Measurements from ENCODE around the gene OCA2.

OCA2 gene

DNA sequence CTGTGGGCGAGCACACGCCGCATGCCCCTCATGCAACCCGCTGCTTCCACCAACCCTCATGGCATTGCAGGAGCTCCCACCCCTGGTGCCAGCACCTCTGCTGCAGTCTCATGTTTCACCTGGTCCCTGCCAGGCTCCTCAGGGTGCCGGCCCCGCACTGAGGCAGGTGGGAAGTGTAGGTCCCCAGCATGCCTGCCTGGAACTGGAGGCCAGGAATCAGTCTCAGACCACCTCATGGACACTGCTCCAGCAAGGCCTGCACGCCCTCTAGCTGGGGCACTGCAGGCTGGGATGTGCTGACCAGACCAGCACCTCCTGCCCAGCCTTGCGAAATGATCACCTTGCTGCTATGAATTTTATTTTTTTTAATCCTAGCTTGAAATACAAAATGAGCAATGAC is 39.1 kb downstream of the OCA2 start:
- H3K36me3 ChIP-seq (ENCODE audit: insufficient read depth, low read length) = no peaks in the 10 kb centered on the region
- H3K27ac ChIP-seq (ENCODE audit: low read depth, low read length) = no peak overlapping the region
- 94% methylated on average over 8 of the region's 8 CpGs for WGBS
- no peak overlapping the region for H3K4me3 ChIP-seq (ENCODE audit: low read length)
- peaks cover 10% of the 10 kb centered on the region; the same call in 1 of the 2 replicates for H3K9me3 ChIP-seq (ENCODE audit: insufficient read depth, low read depth, low read length)
- no peak overlapping the region for H3K9ac ChIP-seq (ENCODE audit: low read depth, low read length)
- no peaks in the 10 kb centered on the region for H3K27me3 ChIP-seq (ENCODE audit: insufficient read depth, low read length)
- no peaks in the 10 kb centered on the region for H3K4me1 ChIP-seq (ENCODE audit: insufficient read depth, low read length)

DNA sequence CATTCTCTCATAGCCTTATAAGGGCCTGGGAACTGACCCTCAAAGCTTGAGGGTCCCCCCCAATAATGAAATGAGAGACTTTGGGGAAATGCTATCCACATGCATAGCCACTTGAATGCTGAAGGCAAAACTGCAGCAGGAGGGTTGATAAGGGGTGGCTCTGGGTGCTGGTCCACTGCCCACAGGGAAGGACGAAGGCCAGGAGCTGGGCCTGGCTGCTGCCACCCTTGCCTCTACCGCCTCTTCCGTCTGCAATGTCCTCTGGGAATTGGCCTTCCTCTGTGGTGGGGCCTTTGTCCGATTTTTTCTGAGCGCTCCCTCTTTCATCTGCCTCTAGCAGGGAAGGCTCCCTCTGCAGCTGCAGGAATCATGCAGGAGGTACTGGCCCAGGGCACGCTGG is 41.0 kb downstream of the OCA2 start:
- Histone ChIP-seq H3K9me3 (ENCODE audit: insufficient read depth, low read depth, low read length) (peaks cover 8% of the 10 kb centered on the region; the same call in 1 of the 2 replicates), H3K4me3 (ENCODE audit: low read length) (no peak overlapping the region), H3K27ac (ENCODE audit: low read depth, low read length) (no peak overlapping the region), H3K36me3 (ENCODE audit: insufficient read depth, low read length) (no peaks in the 10 kb centered on the region), H3K27me3 (ENCODE audit: insufficient read depth, low read length) (no peaks in the 10 kb centered on the region), H3K9ac (ENCODE audit: low read depth, low read length) (no peak overlapping the region), H3K4me1 (ENCODE audit: insufficient read depth, low read length) (no peaks in the 10 kb centered on the region)
- 91% methylated on average over 6 of the region's 6 CpGs for WGBS

DNA sequence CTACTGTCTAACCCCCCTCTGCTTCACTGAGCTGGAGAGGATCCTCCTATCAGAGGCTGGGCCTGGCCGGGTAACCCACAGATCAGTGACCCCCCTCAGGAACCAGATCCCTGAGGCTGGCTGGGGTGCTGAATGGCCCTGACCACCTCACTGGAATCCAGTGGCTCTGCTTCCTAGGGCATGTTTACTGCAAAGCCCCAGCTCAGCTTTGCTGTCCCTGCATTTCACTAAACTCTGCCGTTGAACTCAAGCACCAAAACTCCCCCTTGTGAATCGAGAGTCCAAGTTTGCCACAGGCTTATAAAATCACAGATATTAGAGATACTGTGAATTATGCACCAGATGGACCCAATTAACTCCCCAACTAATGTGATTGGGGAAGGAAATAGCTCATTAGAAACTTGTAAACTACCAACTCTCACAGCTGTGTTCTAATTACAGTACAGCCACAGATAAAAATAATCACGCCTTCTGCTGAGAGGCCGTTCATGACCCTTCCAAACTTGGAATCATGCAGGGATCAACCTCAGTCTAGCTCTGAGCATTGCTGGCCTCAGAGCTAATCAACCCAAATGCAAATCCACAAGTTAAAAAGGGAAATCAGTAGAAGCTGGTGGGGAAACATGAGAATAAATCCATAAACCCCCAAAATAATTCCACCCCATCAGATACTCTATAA is 47.0 kb downstream of the OCA2 start:
- no peak overlapping the region for H3K27ac ChIP-seq (ENCODE audit: low read depth, low read length)
- H3K9ac ChIP-seq (ENCODE audit: low read depth, low read length) = no peak overlapping the region
- H3K36me3 ChIP-seq (ENCODE audit: insufficient read depth, low read length) = no peaks in the 10 kb centered on the region
- H3K9me3 ChIP-seq (ENCODE audit: insufficient read depth, low read depth, low read length) = peaks cover 8% of the 10 kb centered on the region; the same call in 1 of the 2 replicates
- H3K27me3 ChIP-seq (ENCODE audit: insufficient read depth, low read length) = no peaks in the 10 kb centered on the region
- H3K4me1 ChIP-seq (ENCODE audit: insufficient read depth, low read length) = no peaks in the 10 kb centered on the region
- 92% methylated on average over 5 of the region's 5 CpGs for WGBS
- no peak overlapping the region for H3K4me3 ChIP-seq (ENCODE audit: low read length)

DNA sequence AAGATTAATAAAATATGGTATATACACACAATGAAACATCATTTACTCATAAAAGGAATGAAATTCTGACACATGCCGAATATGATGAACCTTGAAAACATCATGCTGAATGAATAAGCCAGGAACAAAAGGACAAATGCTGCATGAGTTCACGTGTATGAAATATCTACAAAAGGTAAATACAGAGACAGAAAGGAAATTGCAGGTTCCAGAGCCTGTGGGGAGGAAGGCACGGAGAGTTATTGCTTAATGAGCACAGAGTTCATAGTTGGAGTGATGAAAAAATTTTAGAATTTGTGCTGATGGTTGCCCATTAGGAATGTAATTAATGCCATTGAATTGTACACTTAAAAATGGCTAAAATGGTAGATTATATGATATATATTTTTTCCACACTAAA is 49.5 kb downstream of the OCA2 start:
- H3K4me3 ChIP-seq (ENCODE audit: low read length) = no peak overlapping the region
- WGBS = 94% methylated on average over 3 of the region's 3 CpGs
- H3K9ac ChIP-seq (ENCODE audit: low read depth, low read length) = no peak overlapping the region
- peaks cover 8% of the 10 kb centered on the region; the same call in 1 of the 2 replicates for H3K9me3 ChIP-seq (ENCODE audit: insufficient read depth, low read depth, low read length)
- no peak overlapping the region for H3K27ac ChIP-seq (ENCODE audit: low read depth, low read length)
- no peaks in the 10 kb centered on the region for H3K4me1 ChIP-seq (ENCODE audit: insufficient read depth, low read length)
- H3K27me3 ChIP-seq (ENCODE audit: insufficient read depth, low read length) = no peaks in the 10 kb centered on the region
- H3K36me3 ChIP-seq (ENCODE audit: insufficient read depth, low read length) = no peaks in the 10 kb centered on the region

DNA sequence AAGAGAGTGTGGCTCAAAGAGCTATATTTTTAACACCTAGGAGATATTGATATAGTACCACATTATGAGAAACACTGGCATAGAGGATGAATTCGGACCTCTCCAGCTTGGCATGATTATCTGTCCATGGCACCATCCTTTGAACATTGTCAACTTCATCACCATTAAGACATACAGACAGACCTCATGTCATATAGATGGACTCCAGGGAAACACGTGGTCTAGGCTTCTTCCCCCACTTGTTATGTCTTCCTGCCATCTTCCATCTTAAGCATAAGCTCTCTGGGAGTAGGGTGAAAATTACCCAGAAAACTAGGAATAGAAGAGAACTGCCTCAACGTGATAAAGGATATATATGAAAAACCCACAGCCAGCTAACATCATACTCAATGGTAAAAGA is 51.8 kb downstream of the OCA2 start:
- 81% methylated on average over 2 of the region's 3 CpGs for WGBS
- Histone ChIP-seq H3K9ac (ENCODE audit: low read depth, low read length) (no peak overlapping the region), H3K36me3 (ENCODE audit: insufficient read depth, low read length) (no peaks in the 10 kb centered on the region), H3K4me1 (ENCODE audit: insufficient read depth, low read length) (no peaks in the 10 kb centered on the region), H3K9me3 (ENCODE audit: insufficient read depth, low read depth, low read length) (peaks cover 8% of the 10 kb centered on the region; the same call in 1 of the 2 replicates), H3K4me3 (ENCODE audit: low read length) (no peak overlapping the region), H3K27ac (ENCODE audit: low read depth, low read length) (no peak overlapping the region), H3K27me3 (ENCODE audit: insufficient read depth, low read length) (no peaks in the 10 kb centered on the region)

DNA sequence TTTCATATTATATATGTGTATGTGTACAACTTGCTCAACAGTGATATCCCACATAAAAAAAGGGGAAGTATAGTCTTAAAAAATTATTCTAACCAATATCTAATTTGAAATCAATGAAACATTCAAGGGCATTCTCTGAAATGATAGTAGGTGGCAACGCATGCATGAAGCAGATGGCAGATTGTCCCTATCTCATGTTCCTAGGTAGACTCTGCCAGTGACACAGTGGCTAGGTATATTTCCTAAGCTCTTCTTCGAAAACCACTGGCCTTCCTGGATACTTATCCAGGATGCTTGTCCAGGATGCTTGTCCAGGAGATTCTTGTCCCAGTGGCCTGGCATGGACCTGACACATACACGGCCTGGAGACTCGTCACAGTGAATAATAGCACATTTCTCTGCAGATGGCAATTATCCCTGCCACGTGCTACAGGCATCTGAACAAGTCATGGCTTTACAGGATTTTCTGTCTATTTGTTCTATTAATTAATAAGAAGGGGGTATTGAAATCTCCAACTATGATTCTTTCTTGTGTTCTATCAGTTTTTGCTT is 54.9 kb downstream of the OCA2 start:
- H3K9me3 ChIP-seq (ENCODE audit: insufficient read depth, low read depth, low read length) = peaks cover 8% of the 10 kb centered on the region; the same call in 1 of the 2 replicates

DNA sequence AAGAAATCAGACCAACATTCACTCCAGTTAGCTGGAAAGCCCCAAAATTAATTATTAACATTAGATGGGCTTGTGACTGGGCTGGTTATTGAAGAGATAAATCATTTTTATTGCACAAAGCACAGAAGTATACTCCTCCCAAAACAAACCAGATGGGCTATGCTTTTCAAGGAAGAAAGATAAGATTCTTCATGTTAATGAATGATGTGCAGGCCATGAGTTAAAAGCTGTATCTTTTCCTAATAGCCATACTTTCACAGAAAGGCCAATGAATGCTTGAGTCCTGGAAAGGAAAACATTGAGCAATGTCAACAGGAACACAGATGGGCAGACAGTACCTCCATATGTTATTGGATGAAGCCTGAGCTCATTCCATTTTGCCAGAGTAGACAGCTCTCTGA is 55.4 kb downstream of the OCA2 start:
- no peaks in the 10 kb centered on the region for H3K36me3 ChIP-seq (ENCODE audit: insufficient read depth, low read length)
- H3K27ac ChIP-seq (ENCODE audit: low read depth, low read length) = no peak overlapping the region
- no peaks in the 10 kb centered on the region for H3K27me3 ChIP-seq (ENCODE audit: insufficient read depth, low read length)
- no peak overlapping the region for H3K4me3 ChIP-seq (ENCODE audit: low read length)
- no peak overlapping the region for H3K9ac ChIP-seq (ENCODE audit: low read depth, low read length)
- peaks cover 5% of the 10 kb centered on the region; the same call in 1 of the 2 replicates for H3K9me3 ChIP-seq (ENCODE audit: insufficient read depth, low read depth, low read length)
- H3K4me1 ChIP-seq (ENCODE audit: insufficient read depth, low read length) = no peaks in the 10 kb centered on the region

More for the DNA sequence above, 54.9 kb downstream of the OCA2 start:
- no peak overlapping the region for H3K4me3 ChIP-seq (ENCODE audit: low read length)
- no peaks in the 10 kb centered on the region for H3K4me1 ChIP-seq (ENCODE audit: insufficient read depth, low read length)
- H3K27ac ChIP-seq (ENCODE audit: low read depth, low read length) = no peak overlapping the region
- H3K27me3 ChIP-seq (ENCODE audit: insufficient read depth, low read length) = no peaks in the 10 kb centered on the region
- 92% methylated on average over 5 of the region's 5 CpGs for WGBS
- H3K9ac ChIP-seq (ENCODE audit: low read depth, low read length) = no peak overlapping the region
- no peaks in the 10 kb centered on the region for H3K36me3 ChIP-seq (ENCODE audit: insufficient read depth, low read length)

DNA sequence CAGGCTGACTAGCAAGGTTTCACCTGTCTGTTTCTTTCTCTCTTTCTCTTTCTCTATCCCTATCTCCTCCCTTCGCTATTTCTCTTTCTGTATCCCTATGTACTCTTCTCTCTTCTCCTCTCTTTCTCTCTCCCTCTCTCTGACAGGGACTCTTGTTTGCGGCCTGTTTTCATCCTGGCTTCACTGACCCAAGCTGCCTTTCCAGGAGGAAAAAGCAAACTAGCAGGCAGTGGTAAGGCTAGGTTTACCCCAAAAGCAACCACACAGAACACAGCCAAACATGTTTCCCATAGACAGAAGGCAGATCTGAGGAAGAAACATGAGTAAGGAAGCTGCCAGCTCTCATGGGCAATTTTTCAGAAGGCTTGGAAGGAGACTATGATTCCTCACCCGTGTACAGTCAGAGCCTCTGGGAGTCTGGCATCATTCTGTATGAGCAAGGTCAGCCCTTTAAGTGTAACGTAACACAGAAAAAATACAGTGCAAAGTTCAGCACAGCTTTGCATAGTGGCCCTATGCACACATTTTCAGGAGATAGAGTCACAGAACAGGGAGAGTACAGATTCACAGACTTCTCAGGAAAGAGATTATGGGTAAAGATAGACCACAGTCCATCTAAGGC is 61.0 kb downstream of the OCA2 start:
- no peaks in the 10 kb centered on the region for H3K36me3 ChIP-seq (ENCODE audit: insufficient read depth, low read length)
- no peak overlapping the region for H3K9ac ChIP-seq (ENCODE audit: low read depth, low read length)
- H3K9me3 ChIP-seq (ENCODE audit: insufficient read depth, low read depth, low read length) = no peaks in the 10 kb centered on the region
- no peak overlapping the region for H3K4me3 ChIP-seq (ENCODE audit: low read length)
- no peaks in the 10 kb centered on the region for H3K4me1 ChIP-seq (ENCODE audit: insufficient read depth, low read length)
- WGBS = 93% methylated on average over 4 of the region's 4 CpGs
- no peaks in the 10 kb centered on the region for H3K27me3 ChIP-seq (ENCODE audit: insufficient read depth, low read length)
- H3K27ac ChIP-seq (ENCODE audit: low read depth, low read length) = no peak overlapping the region

DNA sequence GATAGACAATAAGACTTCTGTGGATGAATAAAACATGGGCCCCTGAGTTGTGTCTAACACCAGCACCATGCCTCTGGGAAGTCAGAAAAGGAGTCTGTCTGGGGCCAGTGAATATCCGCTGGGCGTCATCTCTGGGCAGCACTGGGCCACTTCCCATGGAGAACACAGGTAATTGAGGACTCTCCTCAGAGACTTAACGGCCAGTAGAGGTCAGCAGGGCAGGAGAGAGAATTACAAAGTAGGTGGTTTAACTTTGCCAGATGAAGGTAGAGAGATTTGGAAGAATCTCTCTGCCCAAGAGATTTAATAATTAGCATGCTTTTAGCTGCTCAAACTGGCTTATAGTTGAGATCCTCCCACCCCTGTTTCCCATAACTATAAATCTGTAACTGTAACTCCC is 65.7 kb downstream of the OCA2 start:
- no peaks in the 10 kb centered on the region for H3K9me3 ChIP-seq (ENCODE audit: insufficient read depth, low read depth, low read length)
- no peak overlapping the region for H3K4me3 ChIP-seq (ENCODE audit: low read length)
- no peaks in the 10 kb centered on the region for H3K36me3 ChIP-seq (ENCODE audit: insufficient read depth, low read length)
- no peaks in the 10 kb centered on the region for H3K27me3 ChIP-seq (ENCODE audit: insufficient read depth, low read length)
- WGBS = 74% methylated on average over 3 of the region's 3 CpGs
- H3K4me1 ChIP-seq (ENCODE audit: insufficient read depth, low read length) = no peaks in the 10 kb centered on the region
- no peak overlapping the region for H3K27ac ChIP-seq (ENCODE audit: low read depth, low read length)
- H3K9ac ChIP-seq (ENCODE audit: low read depth, low read length) = no peak overlapping the region

DNA sequence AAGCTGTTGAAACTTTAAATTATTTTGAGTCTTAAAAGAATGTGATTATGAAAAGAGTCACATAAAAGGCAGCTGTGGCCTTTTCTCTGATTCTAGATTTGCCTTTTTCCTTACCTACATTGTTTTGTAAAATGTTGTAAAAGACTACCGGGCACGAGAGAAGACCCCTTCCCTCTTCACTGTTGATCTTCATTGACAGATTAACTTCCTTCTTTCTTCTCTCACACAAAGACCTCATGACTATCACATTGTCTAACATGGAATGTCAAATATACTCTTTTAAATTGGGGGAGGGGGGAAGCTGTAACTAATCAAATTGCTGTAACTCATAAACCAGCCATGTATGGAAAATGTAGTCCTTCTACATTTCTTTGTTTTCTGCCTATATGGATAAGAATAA is 68.3 kb downstream of the OCA2 start:
- 60% methylated on average over 2 of the region's 2 CpGs for WGBS

DNA sequence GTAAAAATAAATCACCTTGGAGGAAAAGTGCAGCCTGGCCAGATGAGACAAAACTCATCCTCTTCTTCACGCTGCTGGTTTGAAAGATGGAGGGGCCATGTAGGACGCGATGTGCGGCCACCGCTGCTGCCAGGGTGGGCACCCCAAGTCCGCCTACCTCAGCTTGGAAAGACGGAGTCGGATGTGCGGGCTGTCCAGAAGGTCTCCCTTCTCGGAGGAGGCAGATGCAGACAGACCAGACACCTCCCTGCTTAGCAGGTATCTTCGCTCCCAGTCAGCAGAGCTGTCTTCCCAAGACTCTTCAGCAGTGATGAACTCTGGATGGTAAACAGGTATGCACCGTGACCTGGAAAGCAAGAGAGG is 71.4 kb downstream of the OCA2 start:
- Histone ChIP-seq H3K27me3 (ENCODE audit: insufficient read depth, low read length) (no peaks in the 10 kb centered on the region), H3K9me3 (ENCODE audit: insufficient read depth, low read depth, low read length) (no peaks in the 10 kb centered on the region), H3K27ac (ENCODE audit: low read depth, low read length) (no peak overlapping the region), H3K36me3 (ENCODE audit: insufficient read depth, low read length) (no peaks in the 10 kb centered on the region), H3K9ac (ENCODE audit: low read depth, low read length) (no peak overlapping the region), H3K4me3 (ENCODE audit: low read length) (no peak overlapping the region), H3K4me1 (ENCODE audit: insufficient read depth, low read length) (no peaks in the 10 kb centered on the region)
- WGBS = 97% methylated on average over 12 of the region's 12 CpGs

More for the DNA sequence above, 68.3 kb downstream of the OCA2 start:
- Histone ChIP-seq H3K4me1 (ENCODE audit: insufficient read depth, low read length) (no peaks in the 10 kb centered on the region), H3K27ac (ENCODE audit: low read depth, low read length) (no peak overlapping the region), H3K9ac (ENCODE audit: low read depth, low read length) (no peak overlapping the region), H3K9me3 (ENCODE audit: insufficient read depth, low read depth, low read length) (no peaks in the 10 kb centered on the region), H3K36me3 (ENCODE audit: insufficient read depth, low read length) (no peaks in the 10 kb centered on the region), H3K27me3 (ENCODE audit: insufficient read depth, low read length) (no peaks in the 10 kb centered on the region), H3K4me3 (ENCODE audit: low read length) (no peak overlapping the region)

All from HUES64 (cell line).